ENCODE results near the gene CDKL4. TPM values are rescaled to one million over a fixed set of nuclear protein-coding genes. Genes with fewer than 3 reads are reported as not detected.

The CDKL4 gene
- total RNA-seq, 2 donors from 2014 or later: 0.79 to 0.89 TPM

GRCh38 chr2:39217192-39217550, 26.6 kb downstream of the CDKL4 start:
- DNase-seq (ENCODE audit: low spot score): no peak
- TF ChIP-seq CTCF (IDR thresholded peaks at IDR 0.05): no peak
- Histone ChIP-seq H3K9me3 (no peaks in the 10 kb centered on the region), H3K36me3 (no peaks in the 10 kb centered on the region), H3K4me1 (no peaks in the 10 kb centered on the region), H3K4me3 (no peak overlapping the region), H3K27ac (no peak overlapping the region), H3K27me3 (no peaks in the 10 kb centered on the region)

- no peaks in the 10 kb centered on the region for H3K4me1 ChIP-seq
- TF ChIP-seq CTCF (IDR thresholded peaks at IDR 0.05): no peak
- H3K27me3 ChIP-seq: no peaks in the 10 kb centered on the region
- H3K27ac ChIP-seq: no peak overlapping the region
- H3K36me3 ChIP-seq: no peaks in the 10 kb centered on the region
- DNase-seq (ENCODE audit: low spot score): no peak
- no peak overlapping the region for H3K4me3 ChIP-seq
- H3K9me3 ChIP-seq: no peaks in the 10 kb centered on the region
Measured at GRCh38 chr2:39216346-39217191, 27.2 kb downstream of the CDKL4 start.

DNA sequence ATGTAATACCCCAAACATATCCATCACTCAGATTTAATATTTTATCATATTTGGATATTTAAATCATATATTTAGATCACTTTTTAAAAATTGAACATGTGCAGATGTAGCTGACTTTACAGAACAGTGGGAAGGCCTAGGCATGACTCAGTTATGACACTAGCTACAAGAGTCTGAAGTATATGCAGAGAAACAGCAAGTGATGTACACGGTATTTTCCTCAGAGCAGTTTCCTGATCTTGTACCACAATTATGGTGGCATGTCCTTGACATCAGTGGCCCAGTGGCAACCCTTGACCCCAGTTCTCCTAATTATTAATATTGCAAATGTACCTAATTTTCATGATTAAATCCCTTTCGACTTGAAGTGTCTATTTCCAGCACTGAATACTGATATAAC, 28.2 kb downstream of the CDKL4 start:
- no peak for DNase-seq (ENCODE audit: low spot score)
- H3K9me3 ChIP-seq: no peaks in the 10 kb centered on the region
- no peaks in the 10 kb centered on the region for H3K4me1 ChIP-seq
- no peak overlapping the region for H3K27ac ChIP-seq
- TF ChIP-seq CTCF (IDR thresholded peaks at IDR 0.05): no peak
- H3K4me3 ChIP-seq: no peak overlapping the region
- no peaks in the 10 kb centered on the region for H3K27me3 ChIP-seq
- no peaks in the 10 kb centered on the region for H3K36me3 ChIP-seq

GRCh38 chr2:39213015-39213414, 30.8 kb downstream of the CDKL4 start:
- no peak for DNase-seq (ENCODE audit: low spot score)
- H3K27ac ChIP-seq: no peak overlapping the region
- no peaks in the 10 kb centered on the region for H3K27me3 ChIP-seq
- no peaks in the 10 kb centered on the region for H3K4me1 ChIP-seq
- no peaks in the 10 kb centered on the region for H3K9me3 ChIP-seq
- TF ChIP-seq CTCF (IDR thresholded peaks at IDR 0.05): no peak
- H3K36me3 ChIP-seq: no peaks in the 10 kb centered on the region
- no peak overlapping the region for H3K4me3 ChIP-seq

DNA sequence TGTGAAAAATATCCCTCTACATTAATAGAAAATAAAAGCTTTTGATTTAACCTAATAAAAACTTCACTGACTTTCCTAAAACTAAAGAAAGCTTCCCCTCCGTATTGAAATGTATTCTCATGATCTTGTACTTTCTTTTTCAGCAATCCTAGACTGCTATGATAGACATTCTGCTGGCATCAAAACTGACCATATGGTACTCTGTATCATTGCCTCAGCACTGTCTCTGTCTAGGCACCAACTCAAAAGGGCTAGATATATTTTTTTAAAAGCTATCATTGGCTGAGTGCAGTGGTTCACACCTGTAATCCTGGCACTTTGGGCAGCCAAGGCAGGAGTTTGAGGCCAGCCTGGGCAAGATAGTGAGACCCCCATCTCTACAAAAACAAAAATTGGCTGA, 32.9 kb downstream of the CDKL4 start:
- H3K4me1 ChIP-seq: no peaks in the 10 kb centered on the region
- H3K9me3 ChIP-seq: no peaks in the 10 kb centered on the region
- H3K4me3 ChIP-seq: no peak overlapping the region
- DNase-seq (ENCODE audit: low spot score): no peak
- no peaks in the 10 kb centered on the region for H3K27me3 ChIP-seq
- TF ChIP-seq CTCF (IDR thresholded peaks at IDR 0.05): no peak
- no peaks in the 10 kb centered on the region for H3K36me3 ChIP-seq
- H3K27ac ChIP-seq: no peak overlapping the region

- H3K4me3 ChIP-seq: no peak overlapping the region
- DNase-seq (ENCODE audit: low spot score): no peak
- no peaks in the 10 kb centered on the region for H3K4me1 ChIP-seq
- H3K27ac ChIP-seq: no peak overlapping the region
- no peaks in the 10 kb centered on the region for H3K27me3 ChIP-seq
- no peaks in the 10 kb centered on the region for H3K36me3 ChIP-seq
- no peaks in the 10 kb centered on the region for H3K9me3 ChIP-seq
- TF ChIP-seq CTCF (IDR thresholded peaks at IDR 0.05): no peak
Measured at GRCh38 chr2:39203382-39203781, 40.4 kb downstream of the CDKL4 start.
